H1 (cell line): ENCODE measurements around the gene ELP4.

Experiments used
- CHD2 ChIP-seq: IDR thresholded peaks from 2 replicates; pipeline ENCODE4 v1.6.1; 2012; ENCODE audit warnings: low read length, improper control_type of control experiment
- CTCF ChIP-seq, 3 experiments: IDR thresholded peaks; 1 replicate in 2 of 3; 2 replicates in 1 of 3; pipeline versions ENCODE4 v1.5.1 to v1.6.1; 2011; ENCODE audit warnings: low read length in 3 of 3, mild to moderate bottlenecking in 3 of 3, inconsistent platforms in 2 of 3, low read depth in 1 of 3, moderate library complexity in 1 of 3; ENCODE audit not compliant: insufficient read depth in 1 of 3; ENCODE audit errors: control extremely low read depth in 1 of 3
- EGR1 ChIP-seq: IDR thresholded peaks from 2 replicates; pipeline ENCODE4 v1.6.1; 2011; ENCODE audit warnings: low read depth, low read length, borderline replicate concordance
- JUN ChIP-seq: IDR thresholded peaks from 2 replicates; pipeline ENCODE4 v1.6.1; 2011; ENCODE audit warnings: low read depth, mild to moderate bottlenecking, improper control_type of control experiment, low read length
- POLR2A ChIP-seq, 2 experiments: IDR thresholded peaks; 1 replicate in 1 of 2; 2 replicates in 1 of 2; pipeline ENCODE4 v1.6.1; 2011; ENCODE audit warnings: low read depth in 2 of 2, low read length in 2 of 2, mild to moderate bottlenecking in 2 of 2; ENCODE audit errors: control extremely low read depth in 1 of 2
- POLR2AphosphoS5 ChIP-seq: IDR thresholded peaks from 2 replicates; pipeline ENCODE4 v1.6.1; 2011; ENCODE audit warnings: low read depth, low read length
- TBP ChIP-seq: IDR thresholded peaks from 2 replicates; pipeline ENCODE4 v1.6.1; 2011; ENCODE audit warnings: low read depth, low read length, improper control_type of control experiment
- ZNF274 ChIP-seq: IDR thresholded peaks from 2 replicates; pipeline ENCODE4 v1.7.0; 2012; ENCODE audit warnings: low read length, borderline replicate concordance; ENCODE audit errors: extremely low read depth

- TF ChIP-seq CTCF (IDR thresholded peaks at IDR 0.05; ENCODE audit: control extremely low read depth in 1 of 3, insufficient read depth in 1 of 3, low read depth in 1 of 3, low read length in 3 of 3) (no peak), ZNF274 (no peak), JUN (no peak), CHD2 (no peak), POLR2A (IDR thresholded peaks at IDR 0.05; ENCODE audit: control extremely low read depth in 1 of 2, low read depth in 2 of 2, low read length in 2 of 2) (no peak), TBP (no peak), EGR1 (no peak), POLR2AphosphoS5 (no peak)
These were observed 203.3 kb downstream of the ELP4 start for GRCh38 chr11:31712851-31713250.
